Subcutaneous adipose tissue (tissue), 4 donors: ENCODE data around the gene C11orf58. TPM values are rescaled to one million over a fixed set of nuclear protein-coding genes. Genes with fewer than 3 reads are reported as not detected.

Experiments
- CTCF ChIP-seq: fragments of 450-650 bp; IDR thresholded peaks from one replicate; pipeline ENCODE4 v1.5.1; 2016; ENCODE audit warnings: low read depth, mild to moderate bottlenecking, control low read depth, antibody characterized with exemption, moderate library complexity
- total RNA-seq, 4 donors: library from RNA; depleted of rRNA; stranded (reverse); fragments of >200 nt; gene quantifications; one replicate each; pipeline ENCODE4 v1.1.0, GENCODE V29; 2016

The C11orf58 gene
- total RNA-seq, 4 donors from 2014 or later: 163 to 202 (median 187) TPM

DNA sequence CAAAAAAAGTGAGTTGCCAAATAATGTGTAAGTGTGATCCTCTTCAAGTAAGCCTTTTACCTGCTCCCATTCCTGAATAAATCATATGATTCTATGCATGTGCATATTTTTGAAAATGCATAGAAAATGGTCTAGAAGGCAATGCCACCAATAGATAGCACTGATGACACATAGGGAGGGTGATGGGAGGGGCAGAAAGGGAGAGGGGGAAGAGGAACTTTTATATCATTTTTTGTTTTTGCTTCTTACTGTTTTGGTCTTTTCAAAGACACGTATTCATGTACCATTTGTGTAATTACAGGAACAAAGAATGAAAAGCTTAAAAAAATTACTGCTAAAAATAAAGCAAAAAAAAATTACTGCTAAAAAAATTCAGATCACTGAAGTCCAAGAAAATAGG, 60.8 kb downstream of the C11orf58 start:
- no peak for TF ChIP-seq CTCF

- TF ChIP-seq CTCF: no peak
Observed at GRCh38 chr11:16799890-16800289, 61.4 kb downstream of the C11orf58 start.

GRCh38 chr11:16800382-16800781, 61.9 kb downstream of the C11orf58 start:
- TF ChIP-seq CTCF: no peak

- TF ChIP-seq CTCF: no peak
Observed at GRCh38 chr11:16801288-16801980, 63.0 kb downstream of the C11orf58 start.

- no peak for TF ChIP-seq CTCF
Observed at GRCh38 chr11:16804104-16804947, 65.9 kb downstream of the C11orf58 start.

- no peak for TF ChIP-seq CTCF
Observed at GRCh38 chr11:16805938-16806337, 67.5 kb downstream of the C11orf58 start.

GRCh38 chr11:16806791-16807190, 68.3 kb downstream of the C11orf58 start:
- TF ChIP-seq CTCF: no peak
